ENCODE data around the gene NSD2. TPM values are rescaled to one million over a fixed set of nuclear protein-coding genes. Genes with fewer than 3 reads are reported as not detected.

NSD2 gene
- total RNA-seq, 1 donor from 2014 or later, result 45.3 TPM

DNA sequence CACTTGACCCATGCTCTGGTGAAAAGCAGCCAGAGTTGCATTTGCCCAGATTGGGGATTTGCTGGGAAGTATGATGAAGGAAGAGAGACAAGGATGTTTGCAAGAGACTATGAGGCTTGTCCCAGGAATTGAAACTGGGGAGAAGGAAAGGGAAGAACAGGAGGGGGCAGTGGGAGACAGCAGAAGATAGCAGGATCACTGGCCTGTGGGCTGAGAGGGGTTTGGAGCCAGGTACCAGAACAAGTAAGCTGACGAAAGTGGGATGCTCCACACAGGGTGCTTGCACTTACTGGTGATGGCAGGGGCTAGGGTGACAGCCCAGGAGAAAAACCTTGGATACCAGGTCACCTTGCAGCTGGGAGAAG lies 11.8 kb upstream of the NSD2 start:
- no peak for ATAC-seq
- intact Hi-C loops (cut with micrococcal nuclease), result no loop called here
- DNase-seq, result no peak

DNA sequence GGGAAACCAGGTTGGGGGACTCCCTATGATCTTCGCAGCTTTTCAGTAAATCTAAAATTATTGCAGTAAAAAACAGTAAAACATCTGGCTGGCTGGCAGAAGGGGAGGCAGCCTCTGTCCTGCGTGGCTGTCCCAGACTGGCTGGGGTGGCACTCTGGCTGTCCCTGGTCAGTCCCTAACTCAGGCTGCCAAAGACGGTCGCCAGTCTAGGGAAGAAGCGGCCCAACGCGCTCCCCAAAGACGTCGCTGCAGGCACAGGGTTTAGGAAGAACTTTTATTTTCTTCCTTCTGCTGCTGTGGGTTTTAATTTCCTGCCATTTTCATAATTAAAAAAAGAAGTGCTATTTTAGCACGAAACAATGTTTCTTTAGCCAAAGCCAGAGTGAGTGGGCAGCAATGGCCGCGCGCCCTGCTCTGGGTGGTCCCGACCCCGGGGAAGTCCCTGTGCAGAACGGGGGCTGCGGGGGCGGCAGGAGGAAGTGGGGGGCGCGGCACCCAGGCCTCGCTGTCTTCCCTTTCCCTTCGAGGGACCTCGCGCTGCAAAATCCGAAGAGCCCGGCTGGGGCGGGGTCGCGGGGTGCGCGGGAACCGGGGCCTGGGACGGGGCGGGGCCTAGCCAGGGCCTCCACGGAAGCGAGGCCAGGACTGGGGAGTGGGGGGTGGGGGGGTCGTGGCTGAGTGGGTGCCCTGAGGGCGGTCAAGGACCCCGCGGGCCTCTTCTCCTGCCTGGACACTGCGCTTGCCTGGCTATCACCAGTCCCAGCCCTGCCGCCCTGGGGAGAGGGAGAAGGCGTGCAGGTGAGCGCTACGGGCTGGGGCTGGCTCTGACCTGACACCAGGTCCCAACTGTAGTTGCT lies 8.9 kb upstream of the NSD2 start:
- intact Hi-C loops (cut with micrococcal nuclease), result no loop called here

DNA sequence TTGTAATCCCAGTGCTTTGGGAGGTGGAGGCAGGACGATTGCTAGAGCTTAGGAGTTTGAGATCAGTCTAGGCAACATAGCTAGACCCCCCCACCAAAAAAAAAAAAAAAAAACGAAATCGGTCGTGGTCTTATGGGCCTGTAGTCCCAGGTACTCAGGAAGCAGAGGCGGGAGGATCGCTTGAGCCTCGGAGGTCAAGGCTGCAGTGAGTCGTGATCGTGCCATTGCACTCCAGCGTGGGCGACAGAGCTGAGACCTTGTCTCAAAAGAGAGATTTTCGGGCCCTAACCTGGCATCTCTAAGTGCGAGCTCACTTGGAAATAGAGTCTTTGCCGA lies 8.3 kb upstream of the NSD2 start:
- intact Hi-C loops (cut with micrococcal nuclease), result no loop called here
- DNase-seq (no peak), ATAC-seq (no peak)

More for the DNA sequence above, 8.9 kb upstream of the NSD2 start:
- ATAC-seq (no peak), DNase-seq (no peak)

DNA sequence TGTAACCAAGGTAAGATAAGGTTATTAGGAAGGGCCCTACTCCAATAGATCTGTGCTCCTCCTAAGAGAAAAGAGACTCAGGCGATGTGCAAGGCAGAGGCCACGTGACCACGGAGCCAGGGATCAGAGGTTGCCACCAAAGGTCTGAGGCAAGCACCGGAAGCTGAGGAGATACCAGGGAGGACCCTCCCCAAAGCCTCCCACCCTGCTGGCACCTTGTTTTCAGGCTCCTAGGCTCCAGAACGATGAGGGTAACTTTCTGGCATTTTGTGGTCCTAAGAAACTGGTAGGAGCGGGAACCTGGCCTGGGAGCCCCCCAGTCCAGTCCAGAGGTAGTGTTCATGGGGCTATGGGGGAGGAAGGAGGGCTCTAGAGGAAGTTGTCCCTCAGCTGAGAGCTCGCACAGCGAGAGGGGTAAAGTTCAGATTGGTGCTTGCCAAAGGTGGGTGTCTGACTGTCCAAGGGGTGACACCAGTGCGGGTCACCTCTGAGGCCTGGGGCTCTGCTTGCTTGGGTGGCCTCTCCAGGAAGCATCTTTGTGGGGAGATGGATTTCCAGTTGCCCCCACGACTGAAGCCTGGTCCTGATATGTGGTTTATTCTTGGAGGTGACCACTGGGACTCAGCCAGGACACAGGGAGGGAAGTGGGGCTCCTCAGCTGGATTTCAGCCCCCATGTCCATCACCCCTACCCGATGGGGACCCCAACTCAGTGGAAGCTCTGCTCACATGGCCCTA lies 7.7 kb upstream of the NSD2 start:
- DNase-seq, result no peak
- intact Hi-C loops (cut with micrococcal nuclease), result no loop called here
- ATAC-seq, result no peak

DNA sequence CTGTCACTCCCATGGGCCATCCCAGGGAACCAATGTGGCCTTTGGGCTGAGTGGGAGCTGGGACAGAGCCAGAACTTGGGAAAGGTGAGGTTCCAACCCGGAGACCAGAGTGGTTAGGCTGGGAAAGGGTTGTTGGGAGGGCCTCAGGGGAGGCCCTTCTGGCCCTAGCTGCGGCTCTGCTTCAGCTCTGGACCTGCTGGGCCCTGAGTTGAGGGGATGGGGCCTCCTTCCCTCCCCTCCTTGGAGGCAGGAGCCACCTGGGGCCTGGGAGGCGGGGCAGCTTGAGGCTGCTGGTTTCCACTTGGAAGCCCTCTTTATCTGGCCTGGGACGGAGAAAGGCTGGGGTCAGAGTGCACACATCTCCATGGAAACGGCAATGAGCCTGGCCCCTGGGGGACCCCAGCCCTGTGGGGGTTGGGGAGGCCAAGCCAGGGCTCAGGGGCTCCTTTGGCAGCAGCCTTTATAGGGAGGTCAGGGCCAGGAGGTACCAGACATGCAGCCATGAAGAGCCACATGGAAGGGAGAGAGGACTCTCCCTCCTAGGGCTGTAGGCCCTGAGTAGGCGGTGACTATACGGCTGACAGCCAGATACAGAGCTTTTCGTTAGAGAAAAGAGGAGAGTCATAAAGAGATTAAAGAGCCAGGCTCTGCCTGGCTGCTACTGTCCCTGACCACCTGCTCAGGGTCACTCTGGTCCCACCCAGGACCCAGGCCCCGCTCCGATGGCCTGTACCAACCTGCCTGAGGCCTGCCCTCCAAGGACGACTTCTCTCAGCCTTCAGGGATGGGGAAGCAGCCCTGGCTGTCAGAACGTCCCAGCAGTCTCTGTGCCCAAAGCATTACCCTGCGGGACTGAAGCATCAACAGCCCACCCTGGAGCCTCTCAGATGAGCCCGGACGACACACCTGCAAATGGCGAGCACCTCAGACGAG lies 6.9 kb upstream of the NSD2 start:
- intact Hi-C loops (cut with micrococcal nuclease), result no loop called here
- no peak for DNase-seq
- no peak for ATAC-seq

DNA sequence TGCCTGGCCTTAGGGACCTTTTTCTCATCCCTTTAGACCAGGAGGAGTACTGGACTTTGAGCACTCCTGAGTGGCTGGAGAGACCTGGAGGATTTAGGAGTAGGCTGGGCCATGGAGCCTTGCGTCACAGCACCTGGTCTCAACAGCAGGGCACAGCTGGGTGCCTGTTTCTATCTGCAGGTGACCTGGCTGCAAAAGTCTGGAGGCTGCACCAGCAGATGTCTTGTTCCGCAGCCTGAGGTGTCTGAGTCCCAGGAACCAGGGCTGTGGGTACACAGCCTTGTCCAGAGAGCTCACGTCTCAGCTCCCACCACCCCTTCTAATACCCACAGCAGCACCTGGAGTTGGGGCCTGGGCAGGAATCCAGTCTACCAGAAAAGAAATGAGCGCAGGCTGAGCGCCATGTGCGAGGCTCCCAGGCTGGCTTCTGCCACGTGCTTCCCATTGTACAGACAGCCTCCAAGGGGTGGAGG lies 5.0 kb upstream of the NSD2 start:
- DNase-seq (no peak), ATAC-seq (no peak)
- intact Hi-C loops (cut with micrococcal nuclease), result no loop called here

DNA sequence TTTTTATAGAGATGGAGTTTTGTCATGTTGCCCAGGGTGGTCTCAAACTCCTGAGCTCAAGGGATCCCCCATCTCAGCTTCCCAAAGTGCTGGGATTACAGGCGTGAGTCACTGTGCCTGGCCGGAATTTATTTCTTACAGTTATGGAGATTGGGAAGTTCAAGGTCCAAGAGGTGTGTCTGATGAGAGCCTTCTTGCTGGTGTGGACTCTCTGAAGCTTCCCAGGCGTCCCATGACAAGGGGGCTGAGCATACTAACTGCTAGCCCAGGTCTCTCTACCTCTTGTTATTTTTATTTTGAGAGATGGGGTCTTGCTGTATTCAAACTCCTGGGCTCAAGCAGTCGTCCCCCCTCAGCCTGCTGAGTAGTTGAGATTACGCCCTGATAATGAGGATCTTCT lies 2.9 kb upstream of the NSD2 start:
- intact Hi-C loops (cut with micrococcal nuclease), result no loop called here
- DNase-seq (no peak), ATAC-seq (no peak)

DNA sequence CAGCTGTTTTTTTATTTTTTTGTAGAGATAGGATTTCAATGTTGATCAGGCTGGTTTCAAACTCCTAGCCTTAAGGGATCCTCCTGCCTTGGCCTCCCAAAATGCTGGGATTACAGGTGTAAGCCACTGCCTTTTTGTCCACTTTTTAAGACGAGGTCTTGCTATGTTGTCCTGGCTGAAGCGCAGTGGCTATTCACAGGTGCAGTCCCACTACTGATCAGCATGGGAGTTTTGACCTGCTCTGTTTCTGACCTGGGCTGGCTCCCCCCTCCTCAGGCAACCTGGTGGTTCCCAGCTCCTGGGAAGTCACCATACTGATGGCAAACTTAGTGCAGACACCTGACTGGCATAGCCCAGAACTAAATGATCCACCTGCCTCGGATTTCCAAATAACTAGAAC lies 2.3 kb upstream of the NSD2 start:
- intact Hi-C loops (cut with micrococcal nuclease), result no loop called here
- ATAC-seq, result no peak
- DNase-seq, result no peak

DNA sequence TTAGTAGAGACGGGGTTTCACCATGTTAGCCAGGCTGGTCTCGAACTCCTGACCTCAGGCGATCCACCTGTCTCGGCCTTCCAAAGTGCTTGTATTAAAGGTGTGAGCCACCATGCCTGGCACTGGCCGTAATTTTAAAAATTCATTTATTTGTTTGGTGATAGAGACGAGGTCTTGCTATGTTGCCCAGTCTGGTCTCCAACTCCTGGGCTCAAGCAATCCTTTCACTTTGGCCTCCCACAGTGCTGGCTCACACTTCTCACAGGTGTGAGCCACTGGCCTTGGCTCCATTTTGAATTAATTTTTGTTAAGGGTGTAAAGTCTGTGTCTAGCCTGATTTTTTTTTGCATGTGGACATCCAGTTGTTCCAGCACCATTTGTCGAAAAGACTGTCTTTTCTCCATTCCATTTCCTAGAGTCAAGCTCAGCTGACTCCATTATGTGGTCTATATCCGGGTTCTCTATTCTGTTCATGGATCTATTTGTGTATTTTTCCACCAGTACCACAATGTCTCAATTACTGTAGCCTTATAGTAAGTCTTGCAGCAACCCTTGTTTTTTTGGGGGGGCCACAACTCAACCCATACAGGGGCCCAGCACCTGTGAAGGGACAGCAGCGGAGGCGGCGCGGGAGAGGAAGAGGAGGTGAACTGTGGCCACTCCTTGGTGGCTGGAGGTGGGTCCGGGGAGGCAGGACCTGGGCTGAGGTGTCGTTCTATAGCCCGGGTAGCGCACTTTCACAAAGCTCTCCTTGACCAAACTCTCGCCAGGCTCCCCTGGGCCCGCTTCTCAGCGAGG lies 1.5 kb upstream of the NSD2 start:
- ATAC-seq (no peak), DNase-seq (no peak)
- intact Hi-C loops (cut with micrococcal nuclease), result no loop called here

DNA sequence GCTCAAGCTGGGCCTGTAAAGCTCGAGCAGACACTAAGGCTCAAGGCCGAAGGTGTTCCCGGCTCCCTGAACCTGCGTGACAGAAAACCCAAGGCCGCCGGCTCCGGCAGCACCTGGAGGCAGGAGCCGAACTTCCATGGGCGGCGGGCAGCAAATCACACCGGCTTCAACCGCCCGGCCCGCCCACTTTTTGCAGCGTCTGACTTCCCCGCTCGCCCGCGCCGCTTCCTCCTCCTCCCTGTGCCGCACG lies 940 bp upstream of the NSD2 start:
- DNase-seq (peak; percentile 91), ATAC-seq (peak; percentile 84)
- intact Hi-C loops (cut with micrococcal nuclease), result no loop called here

DNA sequence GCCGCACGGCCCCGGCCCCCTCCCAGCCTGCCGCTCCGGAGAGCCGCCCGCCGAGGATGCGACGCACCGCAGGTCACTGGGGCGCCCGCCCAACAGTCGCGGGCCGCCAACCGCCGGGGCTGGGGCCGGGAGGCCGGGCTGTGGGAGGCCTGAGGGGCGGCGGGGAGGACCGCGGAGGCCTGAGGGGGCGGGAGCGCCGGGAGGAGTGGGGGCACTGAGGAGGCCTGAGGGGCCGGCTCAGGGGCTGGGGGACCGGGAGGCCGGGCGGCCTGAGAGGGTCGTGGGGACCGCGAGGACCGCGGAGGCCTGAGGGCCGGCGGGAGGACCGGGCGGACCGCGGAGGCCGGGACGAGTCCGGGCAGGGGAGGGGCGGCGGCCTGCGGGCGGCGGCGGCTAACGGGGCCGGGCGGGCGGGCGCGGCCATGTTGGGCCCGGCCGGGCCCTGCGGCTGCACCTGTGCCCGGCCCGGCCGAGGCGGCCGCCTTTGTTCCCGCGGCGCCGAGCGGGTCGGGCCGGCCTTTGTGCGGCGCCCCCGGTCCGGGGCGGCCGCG lies 353 bp downstream of the NSD2 start:
- intact Hi-C loops (cut with micrococcal nuclease), result no loop called here
- ATAC-seq, result peak; percentile 2
- DNase-seq, result no peak

DNA sequence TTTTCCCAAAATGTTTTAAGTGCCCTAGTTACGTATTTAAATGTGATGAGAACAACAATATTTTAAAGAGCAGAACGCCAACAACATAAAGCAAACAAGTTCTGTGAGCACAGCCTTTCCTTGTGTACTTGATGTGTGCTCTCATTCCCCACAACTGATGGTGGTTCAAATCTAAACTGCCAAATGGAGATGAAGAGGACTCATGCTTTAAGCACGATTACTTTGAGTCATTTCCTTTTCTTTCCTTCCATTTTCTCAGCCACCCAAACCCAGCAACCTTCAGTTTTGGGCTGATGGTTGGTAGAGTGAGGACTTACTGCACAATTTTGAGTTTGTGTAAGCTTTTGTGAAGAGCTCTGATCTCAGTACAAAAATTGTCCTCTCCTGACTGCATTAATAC lies 1.7 kb downstream of the NSD2 start:
- DNase-seq (no peak), ATAC-seq (no peak)
- intact Hi-C loops (cut with micrococcal nuclease), result no loop called here

DNA sequence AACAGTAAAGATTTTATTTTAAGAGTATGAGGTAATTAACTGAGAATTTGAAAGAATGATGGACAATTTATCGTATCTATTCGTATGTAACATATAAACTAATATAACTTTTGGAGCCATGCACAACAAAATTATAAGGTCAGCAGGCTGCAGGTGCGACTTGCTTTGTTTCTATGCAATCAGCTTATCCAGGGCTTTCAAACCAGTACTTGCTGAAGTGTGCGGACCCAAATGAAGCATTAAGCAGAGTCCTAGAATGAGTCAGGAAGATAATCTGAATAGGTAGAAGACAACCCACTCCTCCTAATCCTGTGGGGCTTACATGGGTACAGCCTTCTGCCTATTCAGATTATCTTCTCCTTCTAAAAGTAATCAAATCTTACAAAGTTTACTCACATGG lies 2.1 kb downstream of the NSD2 start:
- DNase-seq, result no peak
- no peak for ATAC-seq
- intact Hi-C loops (cut with micrococcal nuclease), result no loop called here

DNA sequence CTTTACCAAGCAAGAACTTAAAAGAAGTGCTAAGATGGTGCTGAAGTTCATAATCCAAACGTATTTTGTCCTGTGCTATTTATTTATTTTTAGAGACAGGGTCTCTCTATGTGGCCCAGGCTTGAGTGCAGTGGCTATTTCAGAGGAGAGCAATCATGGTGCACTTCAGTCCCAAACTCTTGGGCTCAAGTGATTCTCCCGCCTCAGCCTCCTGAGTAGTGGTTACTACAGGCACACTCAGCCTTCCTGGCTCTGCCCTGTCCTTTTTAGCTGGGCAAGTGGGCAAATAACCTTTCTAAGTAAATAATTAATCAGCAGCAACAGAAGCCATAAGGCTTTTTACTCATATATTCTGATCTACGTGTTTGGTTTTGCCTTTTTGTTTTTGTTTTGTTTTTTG lies 2.6 kb downstream of the NSD2 start:
- DNase-seq (no peak), ATAC-seq (no peak)
- intact Hi-C loops (cut with micrococcal nuclease), result no loop called here

DNA sequence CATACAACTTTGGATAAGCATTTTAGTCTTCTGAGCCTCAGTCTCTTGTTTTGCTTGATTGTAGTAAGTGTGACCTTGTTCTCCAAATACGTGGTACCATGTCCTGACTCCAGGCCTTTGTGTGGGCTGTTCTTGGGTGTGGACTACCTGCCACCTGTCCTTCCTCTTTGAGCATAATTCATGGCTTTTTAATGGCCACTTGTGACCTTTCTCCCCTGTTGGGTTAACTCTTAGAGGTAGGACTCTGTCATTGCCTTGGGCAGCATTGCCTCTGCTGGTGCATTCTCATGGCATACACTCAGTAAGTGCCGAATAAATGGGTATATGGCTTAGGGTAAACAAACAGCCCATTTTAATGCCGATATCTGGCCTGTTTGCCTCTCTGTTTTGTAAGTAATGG lies 3.0 kb downstream of the NSD2 start:
- ATAC-seq (no peak), DNase-seq (no peak)
- intact Hi-C loops (cut with micrococcal nuclease), result no loop called here

DNA sequence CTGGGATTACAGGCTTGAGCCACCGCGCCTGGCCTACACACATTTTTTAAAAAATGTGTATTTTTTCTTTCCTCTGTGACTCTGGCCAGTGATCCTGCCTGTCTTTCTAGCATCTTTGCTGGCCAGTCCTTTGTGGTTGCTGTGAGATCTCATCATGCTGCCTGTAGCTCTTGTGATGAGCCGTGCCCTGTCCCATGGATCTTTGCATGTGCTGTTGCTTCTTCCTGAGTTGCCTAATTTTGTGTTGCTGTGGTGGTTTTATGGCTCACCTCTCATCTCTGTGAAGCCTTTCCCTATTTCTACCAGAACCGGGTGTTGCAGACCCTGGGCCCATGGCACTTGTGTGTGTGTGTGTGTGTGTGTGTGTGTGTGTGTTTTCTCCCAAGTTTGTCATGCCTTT lies 8.3 kb downstream of the NSD2 start:
- intact Hi-C loops (cut with micrococcal nuclease), result no loop called here
- DNase-seq (no peak), ATAC-seq (no peak)

DNA sequence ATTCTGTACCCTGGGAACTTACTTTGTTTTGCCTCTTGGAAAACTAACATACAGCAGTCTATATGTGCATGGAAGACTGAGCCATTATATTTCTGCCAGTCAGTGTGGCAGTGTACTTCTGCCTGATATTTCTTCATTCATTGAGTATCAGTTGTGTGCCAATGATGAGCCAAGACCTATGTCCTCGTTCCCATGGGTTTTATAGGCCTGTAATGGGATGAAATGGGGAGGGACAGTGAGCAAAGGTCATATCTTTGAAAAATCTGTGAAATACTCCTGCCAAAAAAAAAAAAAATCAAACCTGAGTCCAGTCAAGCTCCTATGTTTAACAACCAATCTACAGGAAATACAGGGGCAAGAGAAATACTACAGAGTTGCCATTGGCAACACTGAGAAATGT lies 9.1 kb downstream of the NSD2 start:
- intact Hi-C loops (cut with micrococcal nuclease), result no loop called here
- no peak for DNase-seq
- no peak for ATAC-seq

DNA sequence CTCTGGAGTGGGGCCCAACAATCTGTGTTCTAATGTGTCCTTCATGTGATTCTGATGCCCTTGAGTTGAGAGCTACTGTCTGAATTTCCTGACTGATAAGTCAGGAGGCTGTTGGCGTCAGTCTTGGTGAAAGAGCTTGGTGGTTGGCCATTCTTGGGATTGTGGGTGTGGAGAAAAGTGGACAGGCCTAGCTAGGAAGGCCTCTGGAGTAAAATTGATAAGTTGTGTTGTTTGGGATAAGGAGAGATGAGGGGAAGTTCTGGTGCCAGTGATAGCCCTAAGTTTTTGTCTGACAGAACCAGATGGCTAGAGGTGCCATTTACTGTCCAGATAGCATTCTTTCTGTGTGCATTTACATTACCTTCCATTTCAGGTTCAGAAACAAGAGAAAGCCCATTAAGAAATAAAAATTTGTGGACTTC lies 11.7 kb downstream of the NSD2 start:
- ATAC-seq, result peak; percentile 82
- DNase-seq, result no peak
- intact Hi-C loops (cut with micrococcal nuclease), result no loop called here

DNA sequence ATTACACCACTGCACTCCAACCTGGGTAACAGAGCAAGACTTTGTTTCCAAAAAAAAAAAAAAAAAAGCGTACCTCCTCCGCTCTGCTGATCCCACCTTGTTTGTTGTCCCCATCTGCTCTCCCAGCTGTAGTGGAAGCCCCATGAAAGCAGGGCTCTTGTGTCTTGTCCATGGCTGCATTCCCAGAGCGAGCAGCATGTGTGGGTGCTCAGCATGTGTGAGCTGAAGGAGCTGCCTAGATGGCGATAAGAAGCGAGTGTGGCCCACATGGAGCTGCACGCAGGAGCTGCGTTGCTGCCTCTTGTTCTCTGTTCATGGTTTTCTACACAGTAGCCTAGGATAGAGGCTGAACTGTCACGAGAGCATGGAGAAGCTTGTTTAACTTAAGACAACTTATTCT lies 12.4 kb downstream of the NSD2 start:
- intact Hi-C loops (cut with micrococcal nuclease), result no loop called here
- ATAC-seq, result peak; percentile 18
- no peak for DNase-seq

Measured in left ventricle myocardium superior (tissue), 1 donor.